HK-2 (cell line): Measurements from ENCODE around the gene SLC6A3.

Experiments
- DNase-seq: peaks from one replicate; pipeline ENCODE4 v3.0.0-alpha.2; 2018; ENCODE audit not compliant: unreplicated experiment

SLC6A3 gene

GRCh38 chr5:1351156-1351555 is 94.1 kb downstream of the SLC6A3 start:
- no peak for DNase-seq

GRCh38 chr5:1349246-1349645 is 96.0 kb downstream of the SLC6A3 start:
- DNase-seq: no peak

- DNase-seq: no peak
Observed at GRCh38 chr5:1348986-1349245, 96.3 kb downstream of the SLC6A3 start.

DNA sequence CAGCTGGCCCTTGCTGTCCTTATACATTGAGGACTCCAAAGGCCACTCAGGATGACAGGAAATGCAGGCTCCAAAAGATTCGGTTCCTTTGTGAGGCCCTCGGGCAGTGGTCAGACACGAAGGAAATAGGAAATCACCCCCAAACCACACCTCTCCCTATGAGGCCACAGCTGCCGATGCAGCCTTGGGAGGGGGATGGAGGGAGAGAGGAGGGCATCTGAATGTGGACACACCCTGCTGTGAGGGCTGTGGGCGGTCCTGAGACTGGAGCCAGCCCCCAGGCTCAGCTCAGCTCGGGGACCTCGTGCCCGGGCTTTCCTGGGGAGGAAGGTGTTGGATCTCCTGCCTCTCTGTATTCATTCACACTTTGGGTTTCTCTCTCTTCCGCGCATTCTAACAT is 97.7 kb downstream of the SLC6A3 start:
- DNase-seq: no peak

DNA sequence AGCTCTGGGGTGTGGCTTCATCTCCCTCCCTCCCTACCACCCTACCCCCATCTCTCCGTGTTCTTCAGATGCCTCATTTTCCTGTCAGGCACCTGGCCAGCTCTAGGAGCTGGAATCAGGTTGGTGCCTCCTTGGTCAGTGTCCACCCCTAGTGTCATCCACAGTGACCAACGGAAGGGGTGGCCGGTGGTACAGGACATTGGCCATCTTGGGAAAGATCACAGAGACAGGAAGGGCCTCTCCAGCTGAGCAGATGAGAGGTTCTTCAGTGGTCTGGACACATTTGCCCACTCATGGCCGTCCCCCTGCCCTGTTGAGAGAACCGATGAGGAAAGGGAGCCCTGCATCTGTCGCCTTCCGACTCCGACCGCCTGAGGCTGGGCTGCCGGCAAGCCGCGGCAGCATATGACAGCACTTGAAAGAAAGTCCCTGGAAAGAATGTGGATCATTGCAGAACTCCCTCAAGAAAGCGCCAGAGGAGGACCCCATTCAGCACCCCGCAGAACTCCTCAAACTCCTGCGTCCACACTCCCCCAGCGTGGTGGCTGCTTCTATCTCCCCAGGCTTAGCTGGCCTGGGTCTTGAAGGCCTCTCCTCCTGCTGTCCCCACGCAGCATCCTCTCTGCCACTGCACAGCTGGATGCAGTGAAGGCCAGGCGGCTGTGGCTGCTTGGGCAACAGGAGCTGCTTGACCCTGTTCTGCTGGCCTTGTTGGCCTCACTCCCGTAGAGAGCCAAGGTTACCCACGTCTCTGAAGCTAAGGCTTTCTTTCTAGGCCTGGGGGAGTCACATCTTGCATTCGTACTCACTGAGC is 98.4 kb downstream of the SLC6A3 start:
- no peak for DNase-seq

- no peak for DNase-seq
Observed at GRCh38 chr5:1345876-1346626, 99.2 kb downstream of the SLC6A3 start.

DNA sequence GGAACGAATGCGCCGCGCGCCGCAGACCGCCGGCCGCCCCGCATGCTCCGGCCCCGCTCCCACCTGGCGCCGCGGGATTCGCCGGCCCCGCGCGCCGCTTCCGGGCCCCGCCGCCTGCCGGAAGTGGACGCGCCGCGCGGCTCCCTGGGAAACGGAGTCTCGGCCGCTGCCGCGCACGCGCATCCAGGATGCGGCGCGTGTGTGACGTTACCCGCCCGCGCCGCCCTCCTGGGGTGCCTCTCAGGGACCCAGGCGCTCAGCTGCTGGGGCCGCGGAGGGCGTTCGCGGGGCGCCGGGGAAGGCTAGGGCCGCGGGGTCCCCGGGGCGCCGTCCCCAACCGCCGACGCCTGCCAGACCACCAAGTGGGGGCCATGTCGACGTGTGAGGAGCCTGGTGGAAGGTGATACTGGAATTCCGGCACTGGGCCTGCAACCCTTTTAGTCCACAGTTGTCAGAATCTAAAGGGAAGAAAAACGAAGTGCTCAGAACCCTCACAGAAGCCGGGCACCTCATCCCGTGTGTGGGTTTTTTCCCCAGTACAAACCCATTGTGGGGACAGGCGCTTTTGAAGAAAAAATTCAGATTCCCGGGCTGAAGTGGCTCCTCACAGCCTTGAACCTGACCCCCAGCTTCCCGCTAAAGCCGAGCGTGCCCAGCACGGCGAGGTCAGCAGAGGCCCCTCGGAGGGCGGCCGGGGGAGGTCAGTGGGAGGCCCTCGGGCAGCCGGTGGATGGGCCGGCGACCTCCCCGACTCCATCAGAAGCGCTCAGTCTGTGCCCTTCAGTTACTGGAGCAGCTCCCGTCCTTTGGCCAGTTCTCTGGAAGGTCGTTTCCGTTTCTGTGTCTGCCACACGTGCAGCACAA is 100.0 kb downstream of the SLC6A3 start, which contains the start of gene CLPTM1L:
Gene CLPTM1L, minus strand, starts transcription at position 125 of the 864 bp plus-strand sequence. CDS start 258 bp downstream, outside the sequence.
- peak; percentile 78 for DNase-seq

- DNase-seq: peak; percentile 22
Observed at GRCh38 chr5:1343931-1344901, 101.0 kb downstream of the SLC6A3 start.

DNA sequence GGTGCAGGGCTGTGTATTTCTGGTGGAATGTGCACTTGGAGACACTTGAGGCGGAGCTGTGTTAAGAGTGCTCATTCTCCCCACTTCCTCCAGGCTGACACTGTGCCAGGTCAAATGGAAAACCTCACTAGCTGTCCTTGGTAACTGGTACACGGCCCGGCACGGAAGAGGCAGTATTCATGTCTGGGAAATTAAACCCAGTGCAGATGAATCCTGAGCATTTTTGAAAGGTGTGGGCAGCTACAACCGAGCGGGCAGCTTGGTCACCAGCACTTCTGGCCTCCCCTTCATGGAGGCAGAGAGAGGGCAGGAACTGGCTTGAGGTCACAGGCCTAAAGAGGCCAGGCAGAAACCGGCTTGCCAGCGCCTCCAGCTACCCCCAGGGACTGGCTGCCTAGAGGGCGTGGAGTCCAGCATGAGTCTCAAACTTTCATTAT is 101.9 kb downstream of the SLC6A3 start:
- DNase-seq: peak; percentile 68
